Peyer's patch (tissue), 4 donors: ENCODE measurements around the gene OCA2.

Experiments
- POLR2A ChIP-seq, 2 donors: fragments of 450-650 bp; IDR thresholded peaks; one replicate each; pipeline ENCODE4 v1.5.1; 2017; ENCODE audit warnings: antibody characterized with exemption in 2 of 2, mild to moderate bottlenecking in 2 of 2, moderate library complexity in 2 of 2
- TF ChIP-seq, protein P1 (sequence below), 6 experiments: fragments of 450-650 bp in 4 of 6; fragments of 200-600 bp in 2 of 6; sonication (generic) in 1 of 6; IDR thresholded peaks; one replicate each; pipeline ENCODE4 v1.5.1; 2017 to 2019; ENCODE audit warnings: antibody characterized with exemption in 6 of 6, mild to moderate bottlenecking in 3 of 6, moderate library complexity in 1 of 6

DNA sequence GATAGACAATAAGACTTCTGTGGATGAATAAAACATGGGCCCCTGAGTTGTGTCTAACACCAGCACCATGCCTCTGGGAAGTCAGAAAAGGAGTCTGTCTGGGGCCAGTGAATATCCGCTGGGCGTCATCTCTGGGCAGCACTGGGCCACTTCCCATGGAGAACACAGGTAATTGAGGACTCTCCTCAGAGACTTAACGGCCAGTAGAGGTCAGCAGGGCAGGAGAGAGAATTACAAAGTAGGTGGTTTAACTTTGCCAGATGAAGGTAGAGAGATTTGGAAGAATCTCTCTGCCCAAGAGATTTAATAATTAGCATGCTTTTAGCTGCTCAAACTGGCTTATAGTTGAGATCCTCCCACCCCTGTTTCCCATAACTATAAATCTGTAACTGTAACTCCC is 65.7 kb downstream of the OCA2 start:
- TF ChIP-seq POLR2A (IDR thresholded peaks at IDR 0.05) = no peak
- TF ChIP-seq, protein P1, sequence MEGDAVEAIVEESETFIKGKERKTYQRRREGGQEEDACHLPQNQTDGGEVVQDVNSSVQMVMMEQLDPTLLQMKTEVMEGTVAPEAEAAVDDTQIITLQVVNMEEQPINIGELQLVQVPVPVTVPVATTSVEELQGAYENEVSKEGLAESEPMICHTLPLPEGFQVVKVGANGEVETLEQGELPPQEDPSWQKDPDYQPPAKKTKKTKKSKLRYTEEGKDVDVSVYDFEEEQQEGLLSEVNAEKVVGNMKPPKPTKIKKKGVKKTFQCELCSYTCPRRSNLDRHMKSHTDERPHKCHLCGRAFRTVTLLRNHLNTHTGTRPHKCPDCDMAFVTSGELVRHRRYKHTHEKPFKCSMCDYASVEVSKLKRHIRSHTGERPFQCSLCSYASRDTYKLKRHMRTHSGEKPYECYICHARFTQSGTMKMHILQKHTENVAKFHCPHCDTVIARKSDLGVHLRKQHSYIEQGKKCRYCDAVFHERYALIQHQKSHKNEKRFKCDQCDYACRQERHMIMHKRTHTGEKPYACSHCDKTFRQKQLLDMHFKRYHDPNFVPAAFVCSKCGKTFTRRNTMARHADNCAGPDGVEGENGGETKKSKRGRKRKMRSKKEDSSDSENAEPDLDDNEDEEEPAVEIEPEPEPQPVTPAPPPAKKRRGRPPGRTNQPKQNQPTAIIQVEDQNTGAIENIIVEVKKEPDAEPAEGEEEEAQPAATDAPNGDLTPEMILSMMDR (IDR thresholded peaks at IDR 0.05) = no peak
